Measurements from ENCODE around the gene CTBP2.
"Not testable (repeated sequence)": the region's sequence is repeated elsewhere in the genome, so short reads cannot be mapped to it uniquely, and the experiment has no call there.

CTBP2 gene

GRCh38 chr10:124992462-124993344 is 167.7 kb downstream of the CTBP2 start:
- TF ChIP-seq CTCF (IDR thresholded peaks at IDR 0.05; ENCODE audit: control insufficient read depth, insufficient read depth, low read depth, low read length, missing control alignments): peak; percentile 55
- H3K4me3 ChIP-seq (ENCODE audit: control insufficient read depth, low read depth, low read length): no peak overlapping the region
- peak; percentile 3 for DNase-seq (ENCODE audit: low read depth)

- no peak for TF ChIP-seq CTCF (IDR thresholded peaks at IDR 0.05; ENCODE audit: control insufficient read depth, insufficient read depth, low read depth, low read length, missing control alignments)
- no peak for DNase-seq (ENCODE audit: low read depth)
- H3K4me3 ChIP-seq (ENCODE audit: control insufficient read depth, low read depth, low read length): no peak overlapping the region
Observed at GRCh38 chr10:124991835-124992234, 168.5 kb downstream of the CTBP2 start.

- no peak for DNase-seq (ENCODE audit: low read depth)
- no peak overlapping the region for H3K4me3 ChIP-seq (ENCODE audit: control insufficient read depth, low read depth, low read length)
- no peak for TF ChIP-seq CTCF (IDR thresholded peaks at IDR 0.05; ENCODE audit: control insufficient read depth, insufficient read depth, low read depth, low read length, missing control alignments)
Observed at GRCh38 chr10:124990671-124991625, 169.4 kb downstream of the CTBP2 start.

GRCh38 chr10:124989526-124989925 is 170.8 kb downstream of the CTBP2 start:
- TF ChIP-seq CTCF (IDR thresholded peaks at IDR 0.05; ENCODE audit: control insufficient read depth, insufficient read depth, low read depth, low read length, missing control alignments): no peak
- H3K4me3 ChIP-seq (ENCODE audit: control insufficient read depth, low read depth, low read length): no peak overlapping the region
- no peak for DNase-seq (ENCODE audit: low read depth)

GRCh38 chr10:124988753-124989152 is 171.6 kb downstream of the CTBP2 start:
- H3K4me3 ChIP-seq (ENCODE audit: control insufficient read depth, low read depth, low read length); DNase-seq (ENCODE audit: low read depth): not testable (repeated sequence)

GRCh38 chr10:124987788-124988187 is 172.6 kb downstream of the CTBP2 start:
- no peak for DNase-seq (ENCODE audit: low read depth)
- TF ChIP-seq CTCF (IDR thresholded peaks at IDR 0.05; ENCODE audit: control insufficient read depth, insufficient read depth, low read depth, low read length, missing control alignments): no peak
- no peak overlapping the region for H3K4me3 ChIP-seq (ENCODE audit: control insufficient read depth, low read depth, low read length)

GRCh38 chr10:124985162-124985561 is 175.2 kb downstream of the CTBP2 start:
- no peak overlapping the region for H3K4me3 ChIP-seq (ENCODE audit: control insufficient read depth, low read depth, low read length)
- no peak for DNase-seq (ENCODE audit: low read depth)
- TF ChIP-seq CTCF (IDR thresholded peaks at IDR 0.05; ENCODE audit: control insufficient read depth, insufficient read depth, low read depth, low read length, missing control alignments): no peak
